NB4 (cell line): ENCODE measurements around the gene HOXB2.

Experiments
- POLR2A ChIP-seq: IDR thresholded peaks from 2 replicates; pipeline ENCODE4 v1.6.1; 2011; ENCODE audit warnings: mild to moderate bottlenecking; ENCODE audit not compliant: insufficient read length; ENCODE audit errors: extremely low read depth
- TF ChIP-seq, protein P1 (sequence below): IDR thresholded peaks from one replicate; pipeline ENCODE4 v1.5.1; 2012; ENCODE audit warnings: low read depth, low read length

DNA sequence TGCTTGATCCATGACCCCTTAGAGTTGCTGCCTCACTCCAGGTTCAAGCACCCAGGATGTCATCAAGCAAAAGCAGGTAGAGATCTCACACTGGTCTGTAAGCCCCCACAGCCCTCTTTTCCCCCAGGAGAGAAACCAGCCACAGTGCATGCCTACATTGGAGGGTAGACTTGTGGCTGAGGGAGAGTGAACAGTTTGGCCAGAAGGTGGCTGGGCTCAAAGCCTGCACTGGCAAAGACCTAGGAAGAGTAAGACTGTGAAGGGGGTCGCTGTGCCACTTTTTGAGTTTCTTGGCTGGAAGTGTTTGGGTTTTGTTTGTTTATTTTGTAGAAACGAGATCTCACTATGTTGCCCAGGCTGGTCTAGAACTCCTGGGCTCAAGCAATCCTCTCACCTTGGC lies 42.6 kb downstream of the HOXB2 start:
- TF ChIP-seq POLR2A = no peak
- TF ChIP-seq, protein P1, sequence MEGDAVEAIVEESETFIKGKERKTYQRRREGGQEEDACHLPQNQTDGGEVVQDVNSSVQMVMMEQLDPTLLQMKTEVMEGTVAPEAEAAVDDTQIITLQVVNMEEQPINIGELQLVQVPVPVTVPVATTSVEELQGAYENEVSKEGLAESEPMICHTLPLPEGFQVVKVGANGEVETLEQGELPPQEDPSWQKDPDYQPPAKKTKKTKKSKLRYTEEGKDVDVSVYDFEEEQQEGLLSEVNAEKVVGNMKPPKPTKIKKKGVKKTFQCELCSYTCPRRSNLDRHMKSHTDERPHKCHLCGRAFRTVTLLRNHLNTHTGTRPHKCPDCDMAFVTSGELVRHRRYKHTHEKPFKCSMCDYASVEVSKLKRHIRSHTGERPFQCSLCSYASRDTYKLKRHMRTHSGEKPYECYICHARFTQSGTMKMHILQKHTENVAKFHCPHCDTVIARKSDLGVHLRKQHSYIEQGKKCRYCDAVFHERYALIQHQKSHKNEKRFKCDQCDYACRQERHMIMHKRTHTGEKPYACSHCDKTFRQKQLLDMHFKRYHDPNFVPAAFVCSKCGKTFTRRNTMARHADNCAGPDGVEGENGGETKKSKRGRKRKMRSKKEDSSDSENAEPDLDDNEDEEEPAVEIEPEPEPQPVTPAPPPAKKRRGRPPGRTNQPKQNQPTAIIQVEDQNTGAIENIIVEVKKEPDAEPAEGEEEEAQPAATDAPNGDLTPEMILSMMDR = no peak
